Hindlimb muscle (tissue), 1 donor: ENCODE measurements around the gene ATF6. TPM values are rescaled to one million over a fixed set of nuclear protein-coding genes. Genes with fewer than 3 reads are reported as not detected.

Experiments used
- DNase-seq: peaks from one replicate; pipeline ENCODE4 v3.0.0-alpha.2; 2013
- polyA plus RNA-seq: library from polyadenylated mRNA; unstranded; fragments of 120-200 nt; gene quantifications from one replicate; pipeline ENCODE4 v1.2.1, GENCODE V29; 2013; ENCODE audit not compliant: insufficient read length

Gene ATF6
- polyA plus RNA-seq, 1 donor, result 14.8 TPM

GRCh38 chr1:161902182-161902581 is 136.1 kb downstream of the ATF6 start:
- DNase-seq, result no peak

GRCh38 chr1:161905269-161905884 is 139.3 kb downstream of the ATF6 start:
- DNase-seq, result no peak

- no peak for DNase-seq
Observed at GRCh38 chr1:161907265-161907664, 141.1 kb downstream of the ATF6 start.

GRCh38 chr1:161908264-161908663 is 142.1 kb downstream of the ATF6 start:
- DNase-seq, result no peak

GRCh38 chr1:161910604-161911003 is 144.5 kb downstream of the ATF6 start:
- DNase-seq, result no peak

- DNase-seq, result no peak
Observed at GRCh38 chr1:161913482-161914140, 147.5 kb downstream of the ATF6 start.

- DNase-seq, result no peak
Observed at GRCh38 chr1:161914595-161914994, 148.5 kb downstream of the ATF6 start.

- DNase-seq, result no peak
Observed at GRCh38 chr1:161915051-161915503, 149.0 kb downstream of the ATF6 start.

- DNase-seq, result no peak
Observed at GRCh38 chr1:161915978-161916377, 149.9 kb downstream of the ATF6 start.

- DNase-seq, result no peak
Observed at GRCh38 chr1:161919229-161919628, 153.1 kb downstream of the ATF6 start.

GRCh38 chr1:161921491-161921890 is 155.4 kb downstream of the ATF6 start:
- DNase-seq, result no peak

- DNase-seq, result no peak
Observed at GRCh38 chr1:161921990-161922389, 155.9 kb downstream of the ATF6 start.

- no peak for DNase-seq
Observed at GRCh38 chr1:161928056-161928455, 161.9 kb downstream of the ATF6 start.

GRCh38 chr1:161929137-161929536 is 163.0 kb downstream of the ATF6 start:
- no peak for DNase-seq

GRCh38 chr1:161930064-161930463 is 163.9 kb downstream of the ATF6 start:
- DNase-seq, result no peak

- DNase-seq, result no peak
Observed at GRCh38 chr1:161932668-161933067, 166.5 kb downstream of the ATF6 start.

- DNase-seq, result no peak
Observed at GRCh38 chr1:161933592-161934588, 167.8 kb downstream of the ATF6 start.

GRCh38 chr1:161935264-161935663 is 169.1 kb downstream of the ATF6 start:
- no peak for DNase-seq

GRCh38 chr1:161936786-161937185 is 170.7 kb downstream of the ATF6 start:
- no peak for DNase-seq

GRCh38 chr1:161940866-161941591 is 174.9 kb downstream of the ATF6 start:
- no peak for DNase-seq

GRCh38 chr1:161941726-161942436 is 175.8 kb downstream of the ATF6 start:
- DNase-seq, result no peak

GRCh38 chr1:161943737-161944136 is 177.6 kb downstream of the ATF6 start:
- no peak for DNase-seq
